Pancreas (tissue), 10 donors: ENCODE results near the gene BCAS1. TPM values are rescaled to one million over a fixed set of nuclear protein-coding genes. Genes with fewer than 3 reads are reported as not detected.
A peak's percentile ranks its signal among the peaks of the same experiment; 100 is the strongest.

Experiments used
- ATAC-seq, 4 donors: fragments of 200-7000 bp; cut with Tn5 transposase; one replicate each; pipeline versions ENCODE4 v1.8.0 to v1.9.1; 2020; ENCODE audit warnings: mild to moderate bottlenecking in 4 of 4, moderate library complexity in 4 of 4
- DNase-seq, 6 donors: peaks; one replicate each; pipeline ENCODE4 v3.0.0-alpha.2; 2020
- FAIRE-seq: peaks from 2 replicates; lab custom pipeline; 2012; peaks lifted over from hg19 to GRCh38; lab: Jason Lieb, UNC
- H3K27ac ChIP-seq, 4 donors: fragments of 200-600 bp; sonication (generic); 1 replicate in 3 of 4; 2 replicates in 1 of 4; pipeline versions ENCODE4 v1.5.0 to v1.8.0; 2020
- H3K27me3 ChIP-seq, 4 donors: fragments of 200-600 bp; one replicate each; pipeline ENCODE4 v1.8.0; 2021
- H3K36me3 ChIP-seq, 3 donors: fragments of 200-600 bp; sonication (generic) in 1 of 3; one replicate each; pipeline versions ENCODE4 v1.5.0 to v1.8.0; 2020 to 2021
- H3K4me1 ChIP-seq, 3 donors: fragments of 200-600 bp; one replicate each; pipeline ENCODE4 v1.8.0; 2021
- H3K4me3 ChIP-seq, 4 donors: fragments of 200-600 bp; sonication (generic) in 2 of 4; one replicate each; pipeline versions ENCODE4 v1.5.0 to v1.8.0; 2020 to 2021
- H3K9me3 ChIP-seq, 4 donors: fragments of 200-600 bp; one replicate each; pipeline ENCODE4 v1.8.0; 2021
- WGBS, 2 donors: extraction: QIAGEN DNeasy Blood & Tissue Kit; methylation state at CpG; one replicate each; pipeline ENCODE4 v1.1.7; 2013; 5-methylcytosine and 5-hydroxymethylcytosine counted together
- intact Hi-C, 3 donors: fragments of 100-400 bp; cut with DNase I; formaldehyde crosslinking; loops; one replicate each; pipeline versions ENCODE4 v1.11.1 to v1.14.2; 2022
- polyA plus RNA-seq, 2 donors: library from polyadenylated mRNA; stranded (reverse); fragments of 200-250 nt; gene quantifications; one replicate each; pipeline ENCODE4 v1.2.3, GENCODE V29; 2013
- total RNA-seq, 6 donors: library from RNA; stranded (reverse); fragmentation: NEBNext Ultra II Directional in 4 of 6; extraction: Animal tissue kit (Norgen Biotek cat#: 25700) in 4 of 6; gene quantifications; one replicate each; pipeline versions ENCODE4 v1.2.1 to v1.2.4, GENCODE V29; 2021 to 2023
- TF ChIP-seq, protein P1 (sequence below), 4 donors: fragments of 200-600 bp; sonication (generic) in 3 of 4; IDR thresholded peaks; one replicate each; pipeline versions ENCODE4 v1.5.0 to v1.8.0; 2021; ENCODE audit warnings: antibody characterized with exemption in 4 of 4
- donor health status: healthy with polysubstance abuse.
- donor health status: DM: no; HTN: no; CAD: no; lungs with moderate emphysema.
- donor health status: DM: no; HTN: no; CAD: no.
- donor health status: control.
- donor health status: control.
- donor health status: Bipolar disorder and iron deficiency.
- donor health status: DM: yes; HTN: yes; CAD: no.
- donor health status: DM: no; HTN: no; CAD: no.
- donor health status: DM: no; HTN: no; CAD: no.
- donor health status: DM: yes; HTN: yes; CAD: no.

Gene BCAS1
- total and polyA plus RNA-seq, 8 donors, result 0.20 to 0.85 (median 0.61) TPM

- no peaks in the 10 kb centered on the region for H3K9me3 ChIP-seq
- FAIRE-seq (no peak), ATAC-seq (peak in 1 of 4 donors; percentile 30), DNase-seq (no peak)
- no peaks in the 10 kb centered on the region for H3K4me1 ChIP-seq
- H3K27me3 ChIP-seq, result no peaks in the 10 kb centered on the region
- intact Hi-C loops, result no loop called here
- no peak overlapping the region for H3K4me3 ChIP-seq
- WGBS, 2 donors, result 28 to 44% methylated on average over 9 of the region's 9 CpGs
- TF ChIP-seq, protein P1, sequence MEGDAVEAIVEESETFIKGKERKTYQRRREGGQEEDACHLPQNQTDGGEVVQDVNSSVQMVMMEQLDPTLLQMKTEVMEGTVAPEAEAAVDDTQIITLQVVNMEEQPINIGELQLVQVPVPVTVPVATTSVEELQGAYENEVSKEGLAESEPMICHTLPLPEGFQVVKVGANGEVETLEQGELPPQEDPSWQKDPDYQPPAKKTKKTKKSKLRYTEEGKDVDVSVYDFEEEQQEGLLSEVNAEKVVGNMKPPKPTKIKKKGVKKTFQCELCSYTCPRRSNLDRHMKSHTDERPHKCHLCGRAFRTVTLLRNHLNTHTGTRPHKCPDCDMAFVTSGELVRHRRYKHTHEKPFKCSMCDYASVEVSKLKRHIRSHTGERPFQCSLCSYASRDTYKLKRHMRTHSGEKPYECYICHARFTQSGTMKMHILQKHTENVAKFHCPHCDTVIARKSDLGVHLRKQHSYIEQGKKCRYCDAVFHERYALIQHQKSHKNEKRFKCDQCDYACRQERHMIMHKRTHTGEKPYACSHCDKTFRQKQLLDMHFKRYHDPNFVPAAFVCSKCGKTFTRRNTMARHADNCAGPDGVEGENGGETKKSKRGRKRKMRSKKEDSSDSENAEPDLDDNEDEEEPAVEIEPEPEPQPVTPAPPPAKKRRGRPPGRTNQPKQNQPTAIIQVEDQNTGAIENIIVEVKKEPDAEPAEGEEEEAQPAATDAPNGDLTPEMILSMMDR (IDR thresholded peaks at IDR 0.05), result no peak
- H3K36me3 ChIP-seq, result no peaks in the 10 kb centered on the region
- no peak overlapping the region for H3K27ac ChIP-seq
These were observed 23.3 kb upstream of the BCAS1 start for GRCh38 chr20:54093423-54094267.

DNA sequence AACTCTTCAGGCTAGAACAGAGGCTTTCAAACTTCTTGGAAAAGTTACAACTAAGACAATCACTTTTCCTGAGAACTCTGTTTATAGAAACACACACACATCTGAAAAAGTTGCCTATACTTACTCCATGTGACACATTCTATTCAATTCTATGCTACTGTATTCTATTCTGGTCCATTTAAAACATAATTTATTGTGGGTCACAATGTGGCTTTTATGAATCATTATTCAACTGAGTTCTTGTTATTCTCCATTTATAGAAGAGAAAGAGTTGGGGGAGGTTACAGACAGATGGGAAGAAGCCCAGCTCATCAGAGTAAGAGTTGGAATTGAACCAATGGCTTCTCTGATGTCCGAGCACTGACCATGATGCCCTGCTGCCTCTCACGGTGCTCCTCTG lies 21.6 kb upstream of the BCAS1 start:
- TF ChIP-seq, protein P1 (IDR thresholded peaks at IDR 0.05), result no peak
- intact Hi-C loops, result no loop called here
- no peak overlapping the region for H3K4me3 ChIP-seq
- H3K4me1 ChIP-seq, result no peaks in the 10 kb centered on the region
- no peak for DNase-seq
- H3K27me3 ChIP-seq, result no peaks in the 10 kb centered on the region
- no peak for FAIRE-seq
- H3K9me3 ChIP-seq, result no peaks in the 10 kb centered on the region
- H3K36me3 ChIP-seq, result no peaks in the 10 kb centered on the region
- 54 to 83% methylated on average over 2 of the region's 2 CpGs for WGBS, 2 donors
- no peak for ATAC-seq
- no peak overlapping the region for H3K27ac ChIP-seq

DNA sequence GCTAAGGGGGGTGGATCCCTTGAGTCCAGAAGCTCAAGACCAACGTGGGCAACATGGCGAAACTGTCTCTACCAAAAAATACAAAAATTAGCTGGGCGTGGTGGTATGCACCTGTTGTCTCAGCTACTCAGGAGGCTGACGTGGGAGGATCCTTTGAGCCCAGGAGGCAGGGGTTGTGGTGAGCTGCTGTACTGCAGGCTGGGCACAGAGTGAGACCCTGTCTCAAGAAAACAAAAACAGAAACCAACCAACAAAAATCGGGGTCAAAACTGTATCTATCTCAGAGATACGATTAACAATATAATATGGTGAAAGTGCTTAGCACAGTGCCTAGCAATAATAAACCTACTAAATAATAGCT lies 20.7 kb upstream of the BCAS1 start:
- DNase-seq (no peak), ATAC-seq (no peak), FAIRE-seq (no peak)
- H3K4me3 ChIP-seq, result no peak overlapping the region
- intact Hi-C loops, result no loop called here
- H3K4me1 ChIP-seq, result no peaks in the 10 kb centered on the region
- 54 to 62% methylated on average over 6 of the region's 6 CpGs for WGBS, 2 donors
- no peaks in the 10 kb centered on the region for H3K36me3 ChIP-seq
- no peak overlapping the region for H3K27ac ChIP-seq
- no peaks in the 10 kb centered on the region for H3K9me3 ChIP-seq
- no peaks in the 10 kb centered on the region for H3K27me3 ChIP-seq
- TF ChIP-seq, protein P1 (IDR thresholded peaks at IDR 0.05), result no peak

DNA sequence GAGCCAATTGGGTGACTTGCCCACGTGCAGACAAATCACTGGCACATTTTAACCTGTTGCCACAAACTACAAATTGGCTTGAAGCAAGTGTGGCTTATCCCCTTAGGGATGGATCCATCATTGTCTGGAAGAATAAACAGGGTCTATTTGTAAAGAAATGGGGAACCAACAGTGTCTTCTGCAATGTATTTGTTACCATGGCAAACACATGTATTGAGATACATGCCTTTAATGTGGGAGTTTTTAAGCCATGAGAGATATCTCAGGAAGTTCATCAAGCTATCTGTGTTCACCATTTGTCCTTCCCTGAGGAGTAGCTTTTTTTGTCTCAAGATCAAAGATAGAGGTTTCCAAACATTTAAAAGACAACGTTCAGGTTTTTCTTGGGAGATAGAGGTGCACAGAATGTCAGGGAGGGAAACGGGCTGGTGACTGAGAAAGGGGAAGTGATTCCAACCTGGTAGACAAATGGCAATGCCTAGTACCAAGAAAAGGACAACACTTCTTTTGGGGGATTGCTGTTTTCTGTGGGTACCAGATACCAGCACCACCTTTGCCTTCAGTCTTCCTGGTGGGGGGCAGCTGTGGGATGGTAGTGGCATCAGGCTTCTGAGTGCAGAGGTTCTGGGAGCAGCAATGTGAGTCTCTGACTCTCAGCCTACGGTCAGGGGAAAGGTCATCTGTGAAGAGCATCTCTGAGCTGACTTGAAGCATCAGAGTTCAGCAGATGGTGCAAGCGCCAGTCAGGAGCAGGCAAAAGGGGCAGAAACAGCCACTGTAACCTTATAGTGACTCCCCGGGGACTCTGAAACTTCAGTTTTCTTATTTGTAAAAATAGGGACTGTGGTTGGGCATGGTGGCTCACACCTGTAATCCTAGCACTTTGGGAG lies 20.1 kb upstream of the BCAS1 start:
- H3K4me3 ChIP-seq, result no peak overlapping the region
- intact Hi-C loops, result no loop called here
- no peak overlapping the region for H3K27ac ChIP-seq
- FAIRE-seq (no peak), DNase-seq (no peak), ATAC-seq (no peak)
- no peaks in the 10 kb centered on the region for H3K36me3 ChIP-seq
- H3K27me3 ChIP-seq, result no peaks in the 10 kb centered on the region
- no peaks in the 10 kb centered on the region for H3K9me3 ChIP-seq
- H3K4me1 ChIP-seq, result no peaks in the 10 kb centered on the region
- WGBS, 2 donors, result 47 to 58% methylated on average over 6 of the region's 6 CpGs
- TF ChIP-seq, protein P1 (IDR thresholded peaks at IDR 0.05), result no peak
